Prostate gland (tissue), 2 donors: ENCODE data around the gene FAM229B. TPM values are rescaled to one million over a fixed set of nuclear protein-coding genes. Genes with fewer than 3 reads are reported as not detected.
"Not testable (repeated sequence)": the region's sequence is repeated elsewhere in the genome, so short reads cannot be mapped to it uniquely, and the experiment has no call there.

Experiments
- DNase-seq: peaks from one replicate; pipeline ENCODE4 v3.0.0-alpha.2; 2019; ENCODE audit warnings: low spot score
- H3K27ac ChIP-seq, 2 donors: fragments of 200-600 bp; sonication (generic); 2 replicates each; pipeline ENCODE4 v1.5.1; 2017 to 2019
- H3K27me3 ChIP-seq: fragments of 200-600 bp; sonication (generic); replicated peaks from 2 replicates; pipeline ENCODE4 v1.5.1; 2019; ENCODE audit not compliant: insufficient read depth
- H3K36me3 ChIP-seq, 2 donors: fragments of 200-600 bp; sonication (generic); 1 replicate in 1 of 2; 2 replicates in 1 of 2; pipeline versions ENCODE4 v1.5.1 to v1.8.1; 2017 to 2019
- H3K4me1 ChIP-seq: fragments of 200-600 bp; sonication (generic); replicated peaks from 2 replicates; pipeline ENCODE4 v1.5.1; 2019
- H3K4me3 ChIP-seq, 2 donors: fragments of 200-600 bp; sonication (generic); 2 replicates each; pipeline ENCODE4 v1.5.1; 2017 to 2019
- H3K9me3 ChIP-seq: fragments of 200-600 bp; sonication (generic); 2 replicates; pipeline ENCODE4 v1.5.1; 2017
- POLR2A ChIP-seq: fragments of 450-650 bp; IDR thresholded peaks from one replicate; pipeline ENCODE4 v1.6.1; 2016; ENCODE audit warnings: antibody characterized with exemption, mild to moderate bottlenecking
- POLR2AphosphoS5 ChIP-seq: sonication (generic); formaldehyde crosslinking; IDR thresholded peaks from one replicate; pipeline ENCODE4 v1.6.1; 2017; ENCODE audit warnings: antibody characterized with exemption
- WGBS: methylation state at CpG from one replicate; pipeline ENCODE4 v1.1.5; 2018; 5-methylcytosine and 5-hydroxymethylcytosine counted together
- intact Hi-C: fragments of 100-400 bp; cut with DNase I; formaldehyde crosslinking; loops from one replicate; pipeline ENCODE4 v1.14.2; 2022
- total RNA-seq, 2 donors: library from RNA; depleted of rRNA; stranded (reverse); fragments of >200 nt; gene quantifications; one replicate each; pipeline ENCODE4 v1.1.0, GENCODE V29; 2016
- TF ChIP-seq, protein P1 (sequence below), 4 experiments: fragments of 200-600 bp in 2 of 4; fragments of 450-650 bp in 2 of 4; sonication (generic) in 2 of 4; IDR thresholded peaks; 1 replicate in 3 of 4; 2 replicates in 1 of 4; pipeline ENCODE4 v1.5.1; 2016 to 2019; ENCODE audit warnings: antibody characterized with exemption in 4 of 4, mild to moderate bottlenecking in 2 of 4, moderate library complexity in 2 of 4

FAM229B gene
- total RNA-seq, 2 donors from 2014 or later = 13.7 to 32.2 TPM

DNA sequence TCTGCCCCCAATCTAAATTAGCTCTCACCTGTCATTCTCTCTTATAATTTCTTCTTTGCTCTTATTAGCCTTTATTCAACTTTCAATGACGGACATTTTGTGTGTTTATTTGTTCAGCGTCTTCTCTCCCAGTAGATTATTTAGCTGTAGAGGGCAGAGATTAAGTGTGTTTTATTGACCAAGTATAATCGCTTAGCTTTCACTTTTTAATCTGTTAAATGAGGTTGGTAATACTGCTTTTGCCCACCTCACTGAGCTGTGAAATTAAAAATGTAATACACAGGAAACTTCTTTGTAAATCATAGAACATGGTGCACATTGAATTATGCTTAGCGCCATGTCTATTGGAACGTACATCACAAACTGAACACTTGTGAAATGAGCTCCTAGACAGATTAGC, 37.0 kb upstream of the FAM229B start:
- H3K9me3 ChIP-seq = no peaks in the 10 kb centered on the region
- intact Hi-C loops = no loop called here
- no peaks in the 10 kb centered on the region for H3K36me3 ChIP-seq
- no peak overlapping the region for H3K27ac ChIP-seq
- H3K4me3 ChIP-seq = no peak overlapping the region
- TF ChIP-seq, protein P1, sequence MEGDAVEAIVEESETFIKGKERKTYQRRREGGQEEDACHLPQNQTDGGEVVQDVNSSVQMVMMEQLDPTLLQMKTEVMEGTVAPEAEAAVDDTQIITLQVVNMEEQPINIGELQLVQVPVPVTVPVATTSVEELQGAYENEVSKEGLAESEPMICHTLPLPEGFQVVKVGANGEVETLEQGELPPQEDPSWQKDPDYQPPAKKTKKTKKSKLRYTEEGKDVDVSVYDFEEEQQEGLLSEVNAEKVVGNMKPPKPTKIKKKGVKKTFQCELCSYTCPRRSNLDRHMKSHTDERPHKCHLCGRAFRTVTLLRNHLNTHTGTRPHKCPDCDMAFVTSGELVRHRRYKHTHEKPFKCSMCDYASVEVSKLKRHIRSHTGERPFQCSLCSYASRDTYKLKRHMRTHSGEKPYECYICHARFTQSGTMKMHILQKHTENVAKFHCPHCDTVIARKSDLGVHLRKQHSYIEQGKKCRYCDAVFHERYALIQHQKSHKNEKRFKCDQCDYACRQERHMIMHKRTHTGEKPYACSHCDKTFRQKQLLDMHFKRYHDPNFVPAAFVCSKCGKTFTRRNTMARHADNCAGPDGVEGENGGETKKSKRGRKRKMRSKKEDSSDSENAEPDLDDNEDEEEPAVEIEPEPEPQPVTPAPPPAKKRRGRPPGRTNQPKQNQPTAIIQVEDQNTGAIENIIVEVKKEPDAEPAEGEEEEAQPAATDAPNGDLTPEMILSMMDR (IDR thresholded peaks at IDR 0.05) = no peak
- TF ChIP-seq POLR2A (no peak), POLR2AphosphoS5 (no peak)
- WGBS = 93% methylated on average over 5 of the region's 5 CpGs
- no peak for DNase-seq
- no peaks in the 10 kb centered on the region for H3K27me3 ChIP-seq
- no peaks in the 10 kb centered on the region for H3K4me1 ChIP-seq

DNA sequence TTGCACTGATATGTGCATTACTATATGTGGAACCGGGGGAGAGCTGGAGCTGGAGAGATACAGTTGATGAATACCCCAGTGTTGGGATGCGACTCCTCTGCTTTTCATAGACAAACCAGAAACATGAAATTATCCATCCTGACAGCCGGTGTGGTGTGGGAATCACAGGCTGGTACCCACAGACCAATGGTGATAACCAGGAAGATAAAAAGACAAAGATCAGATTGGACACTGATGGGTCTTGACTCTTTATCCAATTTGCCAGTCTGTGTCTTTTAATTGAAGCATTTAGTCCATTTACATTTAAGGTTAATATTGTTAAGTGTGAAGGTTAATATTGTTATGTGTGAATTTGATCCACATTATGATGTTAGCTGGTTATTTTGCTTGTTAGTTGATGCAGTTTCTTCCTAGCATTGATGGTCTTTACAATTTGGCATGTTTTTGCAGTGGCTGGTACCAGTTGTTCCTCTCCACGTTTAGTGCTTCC, 36.1 kb upstream of the FAM229B start:
- H3K4me3 ChIP-seq, H3K27me3 ChIP-seq, DNase-seq, H3K9me3 ChIP-seq, intact Hi-C loops, H3K4me1 ChIP-seq, H3K36me3 ChIP-seq, H3K27ac ChIP-seq: not testable (repeated sequence)
- WGBS = 82% methylated on average over 4 of the region's 4 CpGs

DNA sequence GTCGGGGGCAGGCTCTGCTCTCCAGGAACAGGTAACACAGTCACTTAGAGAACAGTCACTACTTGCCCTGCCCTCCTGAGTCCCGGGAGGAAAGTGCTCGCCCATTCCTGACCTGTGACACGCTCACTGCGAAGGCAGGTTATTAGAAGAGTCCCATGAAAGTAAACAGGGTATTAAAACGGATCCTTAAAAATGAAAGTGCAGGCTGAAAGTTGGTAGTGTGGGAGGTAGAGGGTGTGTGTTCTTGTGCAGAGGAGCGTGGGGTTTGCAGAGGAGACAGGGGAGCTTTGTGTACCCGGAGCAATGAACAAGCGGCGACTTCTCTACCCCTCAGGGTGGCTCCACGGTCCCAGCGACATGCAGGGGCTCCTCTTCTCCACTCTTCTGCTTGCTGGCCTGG, 33.4 kb upstream of the FAM229B start, which contains the start of gene CCN6:
Gene CCN6, plus strand, starts transcription at position 104 of the 400 bp plus-strand sequence. Its CDS starts 254 bp downstream, at position 358.
- intact Hi-C loops = no loop called here
- Histone ChIP-seq H3K4me3 (no peak within 1 kb of the TSS), H3K9me3 (no peaks in the 10 kb centered on the region), H3K36me3 (no peaks in the 10 kb centered on the region), H3K27me3 (no peaks in the 10 kb centered on the region), H3K27ac (no peak within 1 kb of the TSS), H3K4me1 (no peaks in the 10 kb centered on the region)
- no peak for DNase-seq
- TF ChIP-seq, protein P1 (IDR thresholded peaks at IDR 0.05) = no peak
- TF ChIP-seq POLR2AphosphoS5 (no peak), POLR2A (no peak)
- 58% methylated on average over 12 of the region's 12 CpGs for WGBS

DNA sequence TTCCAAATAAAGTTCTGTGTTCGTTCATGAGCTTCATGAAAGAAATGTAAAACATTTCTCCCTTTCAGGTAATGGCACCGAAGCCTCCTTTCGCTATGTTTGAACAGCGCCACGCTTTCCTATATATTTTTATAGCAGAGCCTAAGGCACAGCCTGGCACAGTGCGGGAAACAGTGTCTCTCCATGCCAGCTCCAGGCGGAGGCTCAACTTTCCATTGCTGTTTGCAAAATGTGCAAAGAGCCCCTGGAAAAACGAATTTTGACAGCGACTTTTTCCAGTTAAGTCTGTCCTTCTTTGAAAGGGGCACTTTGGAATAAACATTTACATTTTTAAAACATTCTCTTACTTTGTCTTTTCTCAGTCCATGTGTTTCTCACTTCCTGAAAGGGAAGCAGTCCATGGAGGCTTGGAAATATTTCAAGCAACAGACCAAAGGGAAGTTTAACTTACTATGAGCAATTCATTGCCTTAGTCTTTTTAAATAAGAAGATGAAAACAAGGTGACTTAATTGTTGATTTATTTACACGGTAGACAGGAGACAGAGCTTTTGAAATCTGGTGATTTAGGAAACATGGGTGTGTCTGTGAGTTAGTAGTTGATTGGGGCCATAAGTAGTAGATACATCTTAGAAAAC, 32.7 kb upstream of the FAM229B start:
- no peak overlapping the region for H3K27ac ChIP-seq
- H3K36me3 ChIP-seq = no peaks in the 10 kb centered on the region
- intact Hi-C loops = no loop called here

DNA sequence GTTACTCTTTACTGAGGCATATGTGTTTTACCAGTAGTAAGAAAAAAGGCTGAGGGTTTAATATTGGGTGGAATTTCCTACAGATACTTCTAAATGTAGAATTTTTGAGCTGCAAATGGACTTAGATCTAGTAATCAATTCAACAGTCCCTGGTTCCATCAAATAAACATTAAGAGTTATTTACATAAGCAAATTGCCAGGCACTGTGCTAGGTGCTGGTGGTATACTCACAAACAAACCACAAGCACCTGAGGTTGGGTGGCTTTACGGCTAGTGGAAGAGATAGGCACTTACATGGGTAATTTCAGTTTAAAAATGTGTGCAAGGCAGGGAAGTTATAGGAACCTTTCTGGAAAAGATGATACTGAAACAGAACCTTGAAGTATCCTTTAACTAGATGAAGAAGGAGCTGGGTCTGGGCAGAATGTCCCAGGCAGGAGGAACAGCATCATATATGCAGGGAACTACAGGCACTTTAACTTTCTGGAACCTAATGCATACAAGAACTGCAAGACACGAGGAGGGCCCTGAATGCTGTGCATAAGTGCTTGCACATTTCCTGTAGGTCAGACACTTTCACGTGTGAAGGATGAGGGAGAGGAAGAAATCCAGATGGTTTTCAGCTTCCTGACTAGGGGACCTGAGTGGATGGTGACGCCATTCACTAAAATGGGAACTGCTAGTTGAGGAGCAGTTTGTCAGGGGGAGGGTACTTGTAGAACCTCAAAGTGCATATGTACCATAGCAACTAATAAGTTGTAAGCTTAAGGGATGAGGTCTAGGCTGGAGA, 29.0 kb upstream of the FAM229B start:
- Histone ChIP-seq H3K36me3 (no peaks in the 10 kb centered on the region), H3K4me1 (no peaks in the 10 kb centered on the region), H3K27me3 (no peaks in the 10 kb centered on the region), H3K4me3 (no peak overlapping the region), H3K9me3 (no peaks in the 10 kb centered on the region), H3K27ac (no peak overlapping the region)
- DNase-seq = no peak
- intact Hi-C loops = no loop called here
- WGBS = 76% methylated on average over 4 of the region's 4 CpGs
- TF ChIP-seq, protein P1 (IDR thresholded peaks at IDR 0.05) = no peak

More for the DNA sequence above, 32.7 kb upstream of the FAM229B start:
- Histone ChIP-seq H3K4me1 (no peaks in the 10 kb centered on the region), H3K27me3 (no peaks in the 10 kb centered on the region), H3K4me3 (no peak overlapping the region), H3K9me3 (no peaks in the 10 kb centered on the region)
- no peak for DNase-seq
- TF ChIP-seq POLR2AphosphoS5 (no peak), POLR2A (no peak)
- TF ChIP-seq, protein P1 (IDR thresholded peaks at IDR 0.05) = no peak
- 38% methylated on average over 10 of the region's 10 CpGs for WGBS
